PC-9 (cell line): ENCODE measurements around the gene MRPL14. TPM values are rescaled to one million over a fixed set of nuclear protein-coding genes. Genes with fewer than 3 reads are reported as not detected.

Experiments
- BruUV-seq: library from RNA; stranded (reverse); fragments of 400-500 nt; replicated peaks from 2 replicates; lab custom pipeline; 2021; lab: Mats Ljungman, UMichigan
- CTCF ChIA-PET: fragments of 300-600 bp; sonication (Branson Sonifier 250); formaldehyde crosslinking; loops from one replicate; lab custom pipeline; 2022; ENCODE audit warnings: antibody characterized with exemption; lab: Charles Lee
- POLR2A ChIA-PET: fragments of 300-600 bp; sonication (Branson Sonifier 250); formaldehyde crosslinking; loops from one replicate; lab custom pipeline; 2022; ENCODE audit warnings: antibody characterized with exemption; ENCODE audit not compliant: unreplicated experiment; lab: Charles Lee
- DNase-seq, 2 experiments: peaks; one replicate each; pipeline versions ENCODE4 v3.0.0 to v3.0.0-alpha.2; 2015 to 2022; ENCODE audit warnings: mixed read lengths in 1 of 2
- H2AFZ ChIP-seq: fragments of 200-600 bp; sonication (generic); 2 replicates; pipeline ENCODE4 v1.8.1; 2017; ENCODE audit warnings: antibody characterized with exemption
- H3F3A ChIP-seq: fragments of 200-600 bp; sonication (generic); 2 replicates; pipeline ENCODE4 v1.8.1; 2017; ENCODE audit warnings: antibody characterized with exemption, mild to moderate bottlenecking, low read depth; ENCODE audit not compliant: insufficient read depth
- H3K27ac ChIP-seq: fragments of 200-600 bp; sonication (generic); 2 replicates; pipeline ENCODE4 v1.6.1; 2016; ENCODE audit warnings: mixed run types
- H3K27me3 ChIP-seq: fragments of 200-600 bp; sonication (generic); 2 replicates; pipeline ENCODE4 v1.6.1; 2016; ENCODE audit warnings: low read depth, mixed run types; ENCODE audit not compliant: insufficient read depth
- H3K36me3 ChIP-seq: fragments of 200-600 bp; sonication (generic); 2 replicates; pipeline ENCODE4 v1.6.1; 2016; ENCODE audit warnings: low read depth, mixed run types
- H3K4me1 ChIP-seq: fragments of 200-600 bp; sonication (generic); replicated peaks from 2 replicates; pipeline ENCODE4 v1.6.1; 2016; ENCODE audit warnings: mixed run types; ENCODE audit not compliant: insufficient read depth
- H3K4me2 ChIP-seq: fragments of 200-600 bp; sonication (generic); 2 replicates; pipeline ENCODE4 v1.6.1; 2017; ENCODE audit warnings: mixed run types
- H3K4me3 ChIP-seq: fragments of 200-600 bp; sonication (generic); 2 replicates; pipeline ENCODE4 v1.6.1; 2016; ENCODE audit warnings: mixed run types
- H3K79me2 ChIP-seq: fragments of 200-600 bp; sonication (generic); 2 replicates; pipeline ENCODE4 v1.6.1; 2017; ENCODE audit warnings: low read depth, mixed run types
- H3K9me2 ChIP-seq: fragments of 200-600 bp; sonication (generic); 2 replicates; pipeline ENCODE4 v1.8.1; 2017; ENCODE audit warnings: mild to moderate bottlenecking; ENCODE audit not compliant: insufficient read depth
- H3K9me3 ChIP-seq: fragments of 200-600 bp; sonication (generic); 2 replicates; pipeline ENCODE4 v1.8.1; 2016; ENCODE audit warnings: low read depth; ENCODE audit not compliant: insufficient read depth
- H4K20me1 ChIP-seq: fragments of 200-600 bp; sonication (generic); 2 replicates; pipeline ENCODE4 v1.8.1; 2017; ENCODE audit not compliant: insufficient read depth
- CTCF ChIP-seq: fragments of 200-600 bp; sonication (generic); conservative IDR thresholded peaks from 2 replicates; pipeline ENCODE4 v1.6.1; 2017; ENCODE audit warnings: mixed run types, antibody characterized with exemption, mild to moderate bottlenecking, moderate library complexity
- EZH2 ChIP-seq: fragments of 200-600 bp; sonication (generic); IDR thresholded peaks from 2 replicates; pipeline ENCODE4 v1.8.0; 2017; ENCODE audit warnings: antibody characterized with exemption, low read depth
- intact Hi-C: fragments of 100-400 bp; cut with micrococcal nuclease; formaldehyde crosslinking; loops from one replicate; pipeline ENCODE4 v1.10.0; 2022; ENCODE audit not compliant: unreplicated experiment
- total RNA-seq: library from RNA; stranded (reverse); gene quantifications from 2 replicates; pipeline ENCODE4 v1.2.3, GENCODE V29; 2021

MRPL14 gene
- total RNA-seq, 1 experiment from 2014 or later: 96.3 TPM

GRCh38 chr6:44113414-44113813 lies 13.8 kb downstream of the MRPL14 start:
- peaks cover 29% of the 10 kb centered on the region for H3K4me1 ChIP-seq
- peaks cover 33% of the 10 kb centered on the region for H3K36me3 ChIP-seq
- H3K9me3 ChIP-seq: no peaks in the 10 kb centered on the region
- H4K20me1 ChIP-seq: peaks cover 29% of the 10 kb centered on the region; the same call in 1 of the 2 replicates
- no peak overlapping the region for H3K4me3 ChIP-seq
- no peaks in the 10 kb centered on the region for H3K27me3 ChIP-seq
- BruUV-seq: no TSS peak
- POLR2A ChIA-PET: no interaction called here
- no peak overlapping the region for H3K4me2 ChIP-seq
- no peak overlapping the region for H3K27ac ChIP-seq
- CTCF ChIA-PET: no interaction called here
- peaks cover 35% of the 10 kb centered on the region for H3K79me2 ChIP-seq
- no peak overlapping the region for H2AFZ ChIP-seq
- no peaks in the 10 kb centered on the region for H3K9me2 ChIP-seq
- intact Hi-C loops: no loop called here
- H3F3A ChIP-seq: peaks cover 13% of the 10 kb centered on the region
- no peak for DNase-seq
- TF ChIP-seq EZH2: no peak
- TF ChIP-seq CTCF: peak; percentile 20; the same call in 1 of the 2 replicates

- Histone ChIP-seq H3K27ac (no peak overlapping the region), H3K27me3 (no peaks in the 10 kb centered on the region), H3K4me3 (no peak overlapping the region), H3F3A (peaks cover 4% of the 10 kb centered on the region; the same call in 1 of the 2 replicates), H4K20me1 (peaks cover 27% of the 10 kb centered on the region; the same call in 1 of the 2 replicates), H3K9me2 (no peaks in the 10 kb centered on the region), H3K79me2 (peaks cover 18% of the 10 kb centered on the region), H3K4me2 (no peak overlapping the region), H3K9me3 (no peaks in the 10 kb centered on the region), H3K4me1 (peaks cover 12% of the 10 kb centered on the region; the same call in 1 of the 2 replicates), H3K36me3 (peaks cover 31% of the 10 kb centered on the region), H2AFZ (no peak overlapping the region)
- ChIA-PET POLR2A (interaction anchor here (0.6 kb wide), 1 partner anchor 12 kb away, joined by 3 read pairs; no protein-coding TSS in a partner anchor), CTCF (interaction anchor here (0.6 kb wide), 1 partner anchor 233 kb away, joined by 5 read pairs; no protein-coding TSS in a partner anchor)
- BruUV-seq: no TSS peak
- TF ChIP-seq CTCF: no peak
- no peak for TF ChIP-seq EZH2
- DNase-seq: no peak
- intact Hi-C loops: no loop called here
Measured at GRCh38 chr6:44111434-44112417, 15.5 kb downstream of the MRPL14 start.

GRCh38 chr6:44110966-44111365 lies 16.3 kb downstream of the MRPL14 start:
- Histone ChIP-seq H3K4me2 (no peak overlapping the region), H2AFZ (no peak overlapping the region), H4K20me1 (peaks cover 25% of the 10 kb centered on the region; the same call in 1 of the 2 replicates), H3K4me3 (no peak overlapping the region), H3K4me1 (peaks cover 4% of the 10 kb centered on the region; the same call in 1 of the 2 replicates), H3K36me3 (peaks cover 28% of the 10 kb centered on the region), H3K9me3 (no peaks in the 10 kb centered on the region), H3K27ac (no peak overlapping the region), H3K9me2 (no peaks in the 10 kb centered on the region), H3K79me2 (peaks cover 11% of the 10 kb centered on the region), H3K27me3 (no peaks in the 10 kb centered on the region), H3F3A (peaks cover 4% of the 10 kb centered on the region; the same call in 1 of the 2 replicates)
- TF ChIP-seq EZH2: no peak
- no peak for TF ChIP-seq CTCF
- no TSS peak for BruUV-seq
- CTCF ChIA-PET: interaction anchor here (0.6 kb wide), 1 partner anchor 234 kb away, joined by 5 read pairs; no protein-coding TSS in a partner anchor
- DNase-seq: no peak
- POLR2A ChIA-PET: interaction anchor here (0.6 kb wide), 1 partner anchor 12 kb away, joined by 3 read pairs; no protein-coding TSS in a partner anchor
- intact Hi-C loops: no loop called here
